GM12873 (cell line): Measurements from ENCODE around the gene USP7.

ENCODE experiments used
- TF ChIP-seq, protein P1 (sequence below): IDR thresholded peaks from 2 replicates; pipeline ENCODE4 v1.5.1; 2012; ENCODE audit warnings: low read depth, mild to moderate bottlenecking, moderate library complexity, low read length, control low read depth; ENCODE audit not compliant: insufficient read depth; ENCODE audit errors: missing control alignments

The USP7 gene

DNA sequence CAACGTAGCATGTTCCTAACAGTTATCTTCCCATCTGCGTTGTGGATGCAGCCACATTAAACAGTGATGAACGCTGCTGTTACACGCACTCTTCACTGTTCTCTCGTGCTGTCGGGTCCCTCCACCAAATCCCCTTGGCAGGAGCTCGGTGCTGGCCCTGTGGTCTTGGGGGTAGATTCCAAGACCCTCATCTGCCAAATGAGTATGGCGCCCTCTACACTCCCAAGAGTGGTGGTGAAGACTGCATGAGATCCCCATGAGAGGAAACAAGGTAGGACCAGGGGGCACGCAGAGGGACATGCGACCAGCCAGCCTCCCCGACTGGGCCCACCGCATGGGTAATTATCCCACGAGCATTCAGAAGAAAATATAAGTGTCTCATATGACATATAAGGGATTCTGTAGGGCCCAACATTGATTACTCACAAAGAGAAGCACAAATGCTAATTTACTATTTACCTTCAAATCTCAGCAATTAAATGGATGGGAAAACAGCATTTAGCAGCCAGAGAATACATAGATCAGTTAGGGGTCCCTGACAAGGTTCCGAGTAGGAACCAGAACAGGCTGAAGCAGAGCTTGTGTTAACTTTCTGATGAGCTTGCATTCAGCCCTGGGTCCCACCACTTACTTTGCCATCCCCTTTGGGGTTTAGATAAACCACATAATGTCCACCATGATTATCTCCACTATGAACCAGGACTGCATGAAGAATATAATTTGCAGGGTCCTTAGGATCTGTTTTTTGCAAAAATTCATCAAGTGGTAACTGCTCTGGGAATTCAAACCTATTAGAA, 57.7 kb downstream of the USP7 start:
- TF ChIP-seq, protein P1, sequence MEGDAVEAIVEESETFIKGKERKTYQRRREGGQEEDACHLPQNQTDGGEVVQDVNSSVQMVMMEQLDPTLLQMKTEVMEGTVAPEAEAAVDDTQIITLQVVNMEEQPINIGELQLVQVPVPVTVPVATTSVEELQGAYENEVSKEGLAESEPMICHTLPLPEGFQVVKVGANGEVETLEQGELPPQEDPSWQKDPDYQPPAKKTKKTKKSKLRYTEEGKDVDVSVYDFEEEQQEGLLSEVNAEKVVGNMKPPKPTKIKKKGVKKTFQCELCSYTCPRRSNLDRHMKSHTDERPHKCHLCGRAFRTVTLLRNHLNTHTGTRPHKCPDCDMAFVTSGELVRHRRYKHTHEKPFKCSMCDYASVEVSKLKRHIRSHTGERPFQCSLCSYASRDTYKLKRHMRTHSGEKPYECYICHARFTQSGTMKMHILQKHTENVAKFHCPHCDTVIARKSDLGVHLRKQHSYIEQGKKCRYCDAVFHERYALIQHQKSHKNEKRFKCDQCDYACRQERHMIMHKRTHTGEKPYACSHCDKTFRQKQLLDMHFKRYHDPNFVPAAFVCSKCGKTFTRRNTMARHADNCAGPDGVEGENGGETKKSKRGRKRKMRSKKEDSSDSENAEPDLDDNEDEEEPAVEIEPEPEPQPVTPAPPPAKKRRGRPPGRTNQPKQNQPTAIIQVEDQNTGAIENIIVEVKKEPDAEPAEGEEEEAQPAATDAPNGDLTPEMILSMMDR, result peak; percentile 32

DNA sequence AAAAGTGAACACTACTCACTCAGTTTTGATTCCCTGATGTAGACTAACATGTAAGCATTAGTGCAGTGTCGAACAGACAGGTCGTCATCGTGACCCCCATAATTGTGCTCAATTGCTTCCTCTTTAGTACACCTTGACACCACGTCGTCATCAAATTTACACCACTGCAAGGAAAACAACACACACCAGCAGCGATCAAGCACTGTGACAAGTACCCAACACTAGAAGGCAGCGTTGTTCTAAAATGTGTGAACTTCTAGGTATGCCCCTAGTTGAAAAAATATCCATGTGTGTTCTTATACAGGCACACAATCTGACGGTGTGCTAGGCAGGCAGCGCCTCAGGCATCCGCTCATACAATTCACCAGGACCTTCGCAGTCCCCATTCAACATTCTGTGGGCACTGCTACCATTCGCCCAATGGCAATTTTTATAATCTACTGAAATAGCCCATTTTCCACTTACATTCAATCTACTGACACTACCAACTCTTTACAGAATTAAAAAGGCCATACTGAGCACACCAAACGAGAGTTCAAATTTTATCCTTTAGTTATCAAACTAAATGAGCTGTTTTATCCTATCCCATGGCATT, 58.4 kb downstream of the USP7 start:
- TF ChIP-seq, protein P1, result peak; percentile 67

DNA sequence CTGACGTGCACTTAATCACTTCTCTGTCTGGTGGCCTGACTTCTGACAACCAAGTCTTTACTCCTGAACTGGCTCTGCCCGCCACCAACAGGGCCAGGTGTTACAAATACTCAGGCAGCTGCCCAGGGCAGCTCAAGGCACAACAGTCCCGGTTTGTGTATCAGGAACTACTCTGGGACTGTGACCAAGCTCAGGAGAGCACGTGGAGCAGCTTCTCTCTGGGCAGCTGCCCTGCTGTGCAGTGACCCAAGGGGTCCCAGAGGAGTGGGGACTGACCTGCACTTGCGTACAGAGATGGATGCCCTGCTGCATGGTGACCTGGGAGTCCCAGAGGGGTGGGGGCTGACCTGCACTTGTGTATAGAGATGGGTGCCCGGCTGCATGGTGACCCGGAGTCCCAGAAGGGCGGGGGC, 59.7 kb downstream of the USP7 start:
- TF ChIP-seq, protein P1, result no peak

DNA sequence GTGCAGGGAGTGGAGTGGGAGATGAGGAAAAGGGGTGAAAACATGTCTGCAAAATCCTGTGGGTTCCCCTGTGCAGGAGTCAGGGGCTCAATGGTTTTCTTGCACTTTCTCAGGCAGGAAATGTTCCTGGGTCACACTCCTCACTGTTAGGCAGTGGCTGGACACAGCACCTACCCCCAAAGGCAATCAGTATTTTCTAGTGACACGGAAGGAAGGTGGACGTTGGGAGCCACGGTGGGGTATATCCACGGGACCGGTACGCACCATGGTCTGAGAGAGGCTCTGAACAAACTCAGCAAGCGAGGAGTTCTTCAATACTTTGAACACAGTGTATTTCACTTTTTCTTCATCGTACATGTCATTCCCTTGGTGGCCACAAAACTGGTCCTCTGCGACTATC, 60.7 kb downstream of the USP7 start:
- TF ChIP-seq, protein P1, result no peak

DNA sequence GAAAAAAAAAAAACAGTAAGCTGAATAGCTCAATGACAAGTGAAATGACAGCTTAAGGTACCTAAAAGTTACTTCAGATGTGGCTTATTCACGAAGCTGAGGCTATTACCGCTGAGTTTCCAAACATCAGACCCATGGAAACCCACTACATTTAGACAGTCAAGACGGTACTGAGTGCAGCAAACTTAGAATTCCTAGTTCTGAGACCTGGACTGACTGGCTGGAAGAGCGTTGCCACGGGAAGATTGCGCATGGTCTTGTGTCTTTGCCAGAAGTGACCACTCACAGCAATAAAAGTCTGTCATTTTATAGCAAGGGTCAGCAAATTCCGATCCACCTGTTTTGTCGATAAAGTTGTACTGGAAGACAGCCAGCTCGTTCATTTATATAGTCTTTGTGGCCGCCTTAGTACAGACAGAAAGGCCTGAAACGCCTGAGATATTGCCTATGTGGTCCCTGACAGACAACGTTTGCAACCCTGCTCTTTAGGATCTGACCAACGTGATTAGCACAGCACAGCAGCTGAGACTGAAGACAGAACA, 62.3 kb downstream of the USP7 start:
- TF ChIP-seq, protein P1, result no peak

DNA sequence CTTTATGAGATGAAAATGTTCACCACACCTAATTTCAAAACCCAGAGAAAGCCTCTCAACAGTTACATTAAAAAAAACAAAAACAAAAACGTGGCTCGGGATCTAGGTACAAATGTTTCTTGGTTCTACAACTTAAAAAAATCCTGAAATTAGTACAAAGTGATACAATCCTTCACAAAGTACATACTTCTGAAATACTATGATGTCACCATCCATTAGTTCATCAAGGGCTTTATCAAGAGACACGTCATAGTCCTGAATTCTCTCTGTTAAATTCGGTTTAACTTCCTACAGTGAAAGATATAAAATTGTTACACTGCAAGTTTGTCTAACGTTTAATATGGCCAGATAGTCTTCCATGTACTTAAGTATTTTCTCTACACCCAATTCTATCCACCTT, 63.4 kb downstream of the USP7 start:
- TF ChIP-seq, protein P1, result no peak

DNA sequence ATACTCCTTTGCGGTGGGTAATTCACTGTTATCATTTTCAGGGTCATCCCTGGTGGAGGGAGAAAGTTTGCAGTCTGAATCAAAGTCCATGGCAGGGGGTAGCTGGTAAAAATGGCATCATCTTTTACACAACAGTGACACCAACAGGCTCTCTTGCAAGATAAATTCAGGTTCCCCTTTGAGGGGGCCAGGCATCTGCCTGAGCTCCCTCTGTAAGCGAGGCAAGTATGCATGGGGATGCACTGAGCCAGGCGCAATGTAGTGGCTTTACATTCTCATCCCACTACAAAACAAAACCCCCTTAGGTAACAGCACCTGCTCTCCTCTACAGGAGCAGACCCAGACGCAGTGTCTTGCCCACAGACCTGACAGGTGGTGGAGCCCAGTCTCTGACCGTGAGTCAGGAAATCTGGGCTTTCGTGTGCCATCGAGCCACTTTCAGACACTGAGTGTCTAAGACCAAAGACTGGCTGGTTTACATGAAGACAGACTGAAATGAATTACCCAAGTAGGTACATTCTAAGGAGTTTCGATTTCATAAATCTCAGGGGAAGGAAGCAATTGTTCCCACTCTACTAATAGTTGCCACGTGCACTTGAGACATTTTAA, 63.9 kb downstream of the USP7 start:
- TF ChIP-seq, protein P1, result no peak
